ENCODE data around the gene NAP1L5.

The NAP1L5 gene

GRCh38 chr4:88646528-88647280 is 50.9 kb downstream of the NAP1L5 start:
- no peak overlapping the region for H3K9ac ChIP-seq (ENCODE audit: insufficient read length)
- H3K27ac ChIP-seq, result no peak overlapping the region
- no peak for DNase-seq (ENCODE audit: low read depth, low spot score)
- H3K36me3 ChIP-seq (ENCODE audit: insufficient read depth, low read length), result no peaks in the 10 kb centered on the region
- no peak overlapping the region for H3K4me3 ChIP-seq
- 0 out of 2 replicates have a peak, but pooled peaks cover 5% of the 10 kb centered on the region for H3K9me3 ChIP-seq (ENCODE audit: low read depth, low read length)
- TF ChIP-seq EZH2 (IDR thresholded peaks at IDR 0.05), result no peak
- no peak for TF ChIP-seq POLR2AphosphoS5 (IDR thresholded peaks at IDR 0.05; ENCODE audit: borderline replicate concordance, low read depth, low read length)
- TF ChIP-seq FOXP2 (optimal IDR thresholded peaks at IDR 0.05; ENCODE audit: control extremely low read depth, extremely low read length, insufficient read depth), result no peak

GRCh38 chr4:88645994-88646393 is 51.6 kb downstream of the NAP1L5 start:
- Histone ChIP-seq H3K9me3 (ENCODE audit: low read depth, low read length) (0 out of 2 replicates have a peak, but pooled peaks cover 5% of the 10 kb centered on the region), H3K4me3 (no peak overlapping the region), H3K9ac (ENCODE audit: insufficient read length) (no peak overlapping the region), H3K27ac (no peak overlapping the region), H3K36me3 (ENCODE audit: insufficient read depth, low read length) (no peaks in the 10 kb centered on the region)
- no peak for DNase-seq (ENCODE audit: low read depth, low spot score)
- TF ChIP-seq FOXP2 (optimal IDR thresholded peaks at IDR 0.05; ENCODE audit: control extremely low read depth, extremely low read length, insufficient read depth) (no peak), EZH2 (IDR thresholded peaks at IDR 0.05) (no peak), POLR2AphosphoS5 (IDR thresholded peaks at IDR 0.05; ENCODE audit: borderline replicate concordance, low read depth, low read length) (no peak)
